Fibroblast of skin of scalp (primary cell): ENCODE measurements around the gene MCTP2.

Experiments
- DNase-seq: peaks from one replicate; pipeline ENCODE4 v3.0.0-alpha.2; 2013

The MCTP2 gene

DNA sequence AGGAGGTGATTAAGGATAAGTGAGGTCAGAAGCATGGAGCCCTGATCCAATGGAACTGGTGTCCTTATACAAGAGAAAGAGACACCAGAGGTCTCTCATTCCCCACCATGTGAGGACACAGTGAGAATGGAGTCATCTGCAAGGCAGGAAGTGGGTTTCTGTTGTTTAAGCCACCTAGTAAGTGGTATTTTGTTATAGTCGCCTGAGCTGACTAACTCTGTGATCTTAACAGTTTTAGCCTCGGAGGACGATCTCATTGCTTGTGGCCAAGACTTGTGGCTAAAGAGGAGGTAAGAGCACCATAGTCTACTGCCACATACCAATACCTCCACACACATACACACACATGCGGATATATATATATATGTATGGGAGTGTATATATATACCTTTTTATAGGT, 73.8 kb downstream of the MCTP2 start:
- DNase-seq = no peak

DNA sequence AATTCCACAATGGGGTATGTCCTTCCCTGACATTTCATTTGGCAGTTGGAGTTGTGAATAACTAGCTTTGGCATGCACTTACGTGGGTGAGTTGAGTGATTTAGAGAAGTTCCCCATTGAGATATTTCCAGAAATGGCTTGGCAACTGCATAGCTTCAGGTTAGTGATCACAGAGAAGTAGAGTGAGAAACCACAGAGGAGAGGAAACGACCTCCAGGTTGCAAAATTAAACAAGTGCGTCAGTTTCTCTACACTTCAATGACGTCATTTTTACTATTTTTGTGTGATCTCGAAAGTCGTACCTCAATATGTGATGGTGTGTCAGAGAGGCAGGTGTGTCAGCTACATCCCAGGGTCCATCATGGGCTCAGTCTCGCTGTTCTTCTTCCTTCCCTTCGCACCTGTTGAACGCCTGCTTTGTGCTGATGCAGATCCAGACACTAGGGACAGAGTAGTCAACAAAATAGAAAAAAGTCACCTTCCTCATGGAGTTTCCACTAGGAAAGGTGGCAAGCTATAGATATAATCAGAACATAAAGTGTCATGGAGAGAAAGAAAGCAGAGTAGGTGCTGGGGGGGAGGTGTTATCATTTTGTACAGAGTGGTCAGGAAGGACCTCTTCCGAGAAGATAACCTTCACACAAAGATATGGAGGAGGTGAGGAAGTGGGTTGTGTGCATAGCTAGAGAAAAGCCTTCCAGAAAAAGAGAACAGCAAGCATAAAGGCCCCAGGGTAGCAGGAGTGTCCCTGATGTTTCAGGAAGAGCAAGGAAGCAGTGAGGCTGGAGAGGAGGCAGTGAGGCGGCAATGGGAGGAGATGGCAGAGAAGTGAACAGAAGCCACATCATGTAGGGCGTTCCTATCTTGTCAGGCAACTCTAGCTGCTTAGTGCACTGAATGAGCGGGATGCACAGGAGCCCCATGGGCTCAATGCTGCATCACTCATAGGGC, 75.6 kb downstream of the MCTP2 start:
- DNase-seq = peak; percentile 20

DNA sequence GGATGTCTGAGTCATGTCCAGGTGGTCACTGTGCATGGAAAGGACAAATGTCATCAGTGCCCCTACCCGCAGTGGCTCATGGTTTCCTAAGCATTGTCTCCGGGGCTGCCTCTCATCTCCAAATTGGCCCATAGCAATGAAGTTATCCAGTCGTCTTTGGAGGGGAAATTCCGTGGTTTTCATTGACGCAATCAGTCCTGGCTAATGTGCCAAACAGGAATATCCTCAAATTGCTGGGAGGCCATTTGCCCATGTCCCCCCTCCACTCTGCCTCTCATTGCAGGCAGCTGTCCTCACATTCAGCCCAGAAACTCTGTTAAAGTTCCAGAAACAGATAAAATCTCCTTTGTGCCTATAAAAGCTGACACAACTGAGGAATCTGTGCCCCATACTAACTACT, 81.6 kb downstream of the MCTP2 start:
- peak; percentile 48 for DNase-seq

DNA sequence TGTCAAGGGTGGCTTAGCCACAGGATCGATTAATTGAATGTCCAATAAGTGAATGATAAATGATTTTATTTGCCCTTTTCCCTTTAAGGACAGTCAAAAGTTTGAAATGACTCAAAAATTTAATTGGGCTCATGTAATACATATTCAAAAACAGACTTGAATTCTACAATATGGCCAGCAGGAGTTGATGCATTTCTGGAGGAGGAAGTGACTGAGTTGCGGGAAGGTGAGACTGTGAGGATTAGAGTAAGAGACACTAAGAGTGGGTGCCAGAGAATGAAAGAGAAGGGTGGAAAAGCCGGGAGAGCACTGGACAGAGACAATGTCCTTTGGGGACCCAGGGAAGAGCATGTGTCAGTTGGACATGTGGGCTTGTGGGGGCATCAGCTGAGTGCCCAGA, 83.3 kb downstream of the MCTP2 start:
- DNase-seq = no peak

DNA sequence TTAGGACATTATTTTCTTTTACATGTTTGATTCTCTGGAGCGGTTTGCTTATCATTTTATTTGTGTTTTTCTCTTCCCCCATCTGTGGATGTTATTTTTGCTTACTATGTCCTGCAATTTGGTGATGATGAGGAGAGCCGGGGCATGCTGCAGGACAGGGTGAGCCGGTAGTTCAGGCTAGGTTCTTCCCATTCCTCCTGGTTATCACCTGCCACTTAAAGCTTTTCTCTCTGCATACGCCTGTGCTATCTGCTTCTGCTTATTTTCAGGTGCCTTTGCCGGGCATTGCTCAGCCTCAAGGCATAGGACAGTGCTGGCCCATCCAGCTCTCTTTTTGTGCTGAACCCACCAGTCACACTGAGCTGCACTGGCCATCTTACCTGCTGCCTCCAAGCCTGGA, 85.8 kb downstream of the MCTP2 start:
- no peak for DNase-seq

DNA sequence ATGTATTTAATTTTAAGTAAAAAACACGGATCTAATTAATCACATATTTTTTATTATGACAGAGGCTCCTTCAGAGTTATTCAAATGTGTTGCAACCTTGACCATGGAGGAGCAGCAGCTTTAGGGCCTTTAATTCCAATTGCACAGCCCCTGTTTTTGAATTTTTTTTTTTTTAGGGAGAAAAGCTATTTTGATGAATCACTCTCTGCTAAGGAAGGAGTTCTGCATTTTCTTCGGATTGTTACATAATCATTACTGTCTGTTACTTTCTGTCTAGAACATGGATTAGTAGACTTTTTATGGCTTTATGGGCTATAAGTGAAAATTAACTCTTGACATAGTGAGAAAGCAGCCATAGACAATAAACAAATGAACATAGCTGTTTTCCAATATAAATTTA, 90.8 kb downstream of the MCTP2 start:
- peak; percentile 19 for DNase-seq

DNA sequence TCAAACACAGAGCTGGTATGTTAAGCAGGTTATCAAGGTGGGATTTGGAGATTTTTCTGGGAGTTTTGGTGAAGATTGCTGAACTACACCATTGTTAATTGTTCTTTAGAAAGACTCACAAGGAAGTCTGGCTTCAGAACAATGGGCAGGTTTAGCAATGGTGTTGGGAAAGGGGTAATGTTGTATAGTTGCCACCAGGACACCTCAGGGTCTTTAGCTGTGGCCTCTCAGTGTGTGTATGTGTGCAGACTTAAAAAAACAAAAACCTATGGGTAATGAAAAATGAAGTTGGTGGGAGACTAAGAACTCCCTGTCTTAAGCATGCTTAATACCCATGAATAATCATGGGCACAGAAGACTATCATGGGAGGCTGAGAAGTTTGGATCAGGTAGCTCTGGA, 91.7 kb downstream of the MCTP2 start:
- DNase-seq = no peak

DNA sequence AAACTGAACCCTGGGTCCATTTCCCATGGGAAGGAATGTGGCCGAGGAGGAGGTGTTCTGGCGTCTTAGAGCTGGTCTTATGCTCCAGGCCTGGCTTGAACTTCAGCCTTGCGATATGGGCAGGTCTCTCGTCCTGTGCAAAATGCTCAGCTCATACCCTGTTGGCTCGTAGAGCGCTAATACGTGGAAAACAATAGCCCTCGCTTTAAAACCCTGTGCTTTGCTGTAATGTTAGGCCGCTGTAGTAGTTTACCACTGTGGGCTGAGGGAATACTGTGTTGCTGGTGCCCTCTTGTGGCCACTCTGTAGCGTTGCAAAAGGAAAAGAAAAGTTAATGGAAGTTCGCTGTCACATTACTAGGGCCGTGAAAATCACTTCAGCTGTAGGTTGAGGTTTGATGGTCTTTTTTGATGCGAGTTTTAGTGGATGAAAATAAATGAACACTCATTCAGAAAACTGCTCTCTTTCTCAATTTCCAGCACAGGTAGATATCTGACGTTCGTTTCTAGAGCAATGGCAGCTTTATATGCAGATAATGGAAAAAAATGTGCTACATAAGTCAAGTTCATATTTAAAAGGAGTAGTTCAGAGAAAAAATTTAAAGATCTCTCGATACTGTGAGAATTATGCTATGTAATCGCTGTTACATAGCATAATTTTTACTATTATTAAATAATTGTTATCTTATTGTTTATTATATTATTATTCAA, 92.9 kb downstream of the MCTP2 start:
- DNase-seq = peak; percentile 59

DNA sequence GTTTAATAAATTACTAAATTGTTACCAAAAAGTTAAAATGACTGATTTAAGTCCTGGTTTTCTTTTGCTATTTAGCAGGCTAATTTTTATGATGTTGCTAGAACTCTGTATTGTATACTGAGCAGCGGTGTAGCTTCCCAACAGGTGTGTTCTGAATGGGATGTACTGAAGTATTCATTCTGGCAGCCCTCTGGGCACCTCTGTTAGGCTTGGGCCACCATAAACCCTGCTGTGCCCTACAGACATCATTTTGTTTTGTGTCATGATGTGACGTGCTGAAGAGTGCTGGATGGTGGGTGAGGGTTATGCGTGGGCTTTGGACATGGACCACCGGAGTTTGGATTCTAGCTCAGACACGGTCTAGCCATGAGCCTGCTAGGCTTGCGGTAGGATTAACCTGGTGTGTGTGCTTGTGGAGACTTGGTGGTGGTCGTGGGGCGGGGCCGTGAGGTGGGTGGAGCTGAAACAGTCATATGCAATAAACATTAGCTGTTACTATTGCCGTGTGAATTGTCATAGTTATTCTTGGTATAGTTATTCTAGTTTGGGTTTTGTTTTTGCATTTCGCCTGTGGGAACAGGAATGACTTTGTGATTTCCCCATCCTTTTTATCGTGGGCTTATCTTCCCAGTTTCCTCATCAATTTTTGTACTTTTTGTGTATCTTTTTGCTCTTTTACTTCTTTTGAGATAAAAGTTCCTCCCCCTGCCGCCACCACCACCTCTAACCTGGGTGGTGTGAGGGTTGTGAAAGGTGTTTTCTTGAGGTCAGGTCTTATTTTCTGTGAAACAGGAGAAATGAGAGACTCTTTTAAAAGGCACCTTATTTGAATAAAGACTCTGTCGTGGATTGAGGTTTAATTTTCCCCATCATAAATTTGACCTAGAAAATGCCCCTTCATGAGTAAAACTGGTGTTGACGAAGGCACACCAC, 93.7 kb downstream of the MCTP2 start:
- DNase-seq = no peak

DNA sequence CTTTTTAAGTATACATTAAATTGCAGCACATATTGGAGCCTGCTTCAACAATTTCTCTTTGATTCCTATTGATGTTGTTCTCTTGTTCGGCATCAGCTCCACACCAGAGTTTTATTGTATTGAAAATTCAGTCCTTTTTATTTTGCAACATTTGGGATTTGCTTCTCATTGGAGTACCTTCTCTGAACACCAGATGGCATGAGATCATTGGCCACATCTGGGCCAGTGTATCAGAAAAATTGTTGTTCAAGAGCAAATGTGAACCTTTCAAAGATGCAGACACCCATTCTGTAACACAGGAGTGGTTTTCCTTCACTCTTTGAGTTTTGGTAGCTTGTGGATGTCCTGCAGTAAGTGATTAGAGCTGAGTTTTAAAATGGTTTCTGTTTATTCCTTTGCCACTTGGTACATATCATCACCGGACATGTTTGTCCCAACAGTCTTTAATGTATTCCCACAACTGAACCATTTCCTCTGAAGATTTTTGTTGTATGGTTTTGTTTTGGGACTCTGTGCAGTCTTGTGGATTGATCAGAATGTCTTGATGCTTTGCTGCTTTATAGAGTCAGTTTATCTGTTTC, 96.1 kb downstream of the MCTP2 start:
- DNase-seq = peak; percentile 40

DNA sequence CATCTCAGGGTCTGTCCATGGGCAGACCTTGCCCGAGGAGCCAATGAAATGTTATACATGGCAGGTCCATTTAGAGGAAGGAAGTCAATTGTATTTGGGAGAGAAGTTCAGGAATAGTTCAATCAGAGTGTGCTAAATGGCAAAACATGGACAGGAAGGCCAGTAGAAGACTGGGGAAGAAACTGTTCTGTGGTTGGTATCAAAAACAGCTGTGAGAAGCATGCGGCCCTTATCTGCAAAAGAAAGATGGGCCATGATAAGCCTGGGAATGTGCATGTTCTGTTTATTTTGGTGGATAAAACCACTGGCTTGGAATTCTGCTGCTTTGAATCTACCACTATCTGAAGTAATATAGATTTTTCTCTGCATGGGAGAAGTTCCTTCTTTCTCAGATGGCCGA, 100.4 kb downstream of the MCTP2 start:
- DNase-seq = no peak

DNA sequence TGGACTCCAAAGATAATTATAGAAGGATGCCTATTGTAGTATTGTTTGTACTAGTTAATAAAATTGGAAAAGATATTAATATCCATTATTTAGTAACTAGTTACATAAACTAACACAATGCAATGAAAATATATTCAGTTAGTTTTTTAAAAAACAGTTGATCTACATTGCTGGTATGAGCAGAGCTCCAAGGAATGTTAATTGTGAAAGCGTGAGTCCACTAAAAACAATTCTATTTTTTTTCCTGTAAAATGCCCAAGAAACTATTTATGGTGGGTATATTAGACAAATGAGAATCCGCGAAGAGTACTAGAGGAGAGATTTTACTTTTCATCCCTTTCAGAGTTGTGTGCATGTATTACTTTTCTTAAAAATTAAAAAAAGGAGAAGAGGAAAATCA, 104.3 kb downstream of the MCTP2 start:
- no peak for DNase-seq

DNA sequence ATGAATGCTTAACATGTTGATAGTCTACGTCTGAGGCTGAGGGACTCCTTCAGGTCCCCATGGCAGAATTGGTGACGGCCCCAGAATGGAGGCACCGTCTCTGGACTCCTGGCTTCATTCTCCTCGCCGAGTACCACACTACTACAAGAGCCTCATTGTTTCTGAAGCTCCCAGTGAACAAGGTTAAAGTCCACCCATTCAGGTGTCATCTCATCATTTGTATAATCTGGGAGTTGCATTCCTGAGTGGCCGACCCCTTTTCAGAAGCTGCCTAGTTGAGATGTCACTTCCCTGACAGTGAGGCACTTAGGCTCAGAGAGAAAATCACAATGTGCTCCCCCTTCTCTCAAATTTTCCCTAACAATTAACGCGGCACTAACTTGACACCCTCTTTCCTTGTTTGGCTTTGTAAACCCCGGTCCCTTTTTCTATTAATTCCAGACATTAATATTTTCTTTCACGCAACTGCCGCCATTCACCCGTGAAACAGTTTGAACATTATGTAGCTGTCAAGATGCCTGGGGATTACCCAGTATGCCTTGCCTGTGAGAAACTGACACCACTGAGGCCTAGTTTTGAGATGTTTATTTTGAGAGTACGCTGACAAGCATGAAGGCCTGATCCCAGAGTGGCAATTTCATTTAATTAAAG, 105.6 kb downstream of the MCTP2 start:
- DNase-seq = no peak

DNA sequence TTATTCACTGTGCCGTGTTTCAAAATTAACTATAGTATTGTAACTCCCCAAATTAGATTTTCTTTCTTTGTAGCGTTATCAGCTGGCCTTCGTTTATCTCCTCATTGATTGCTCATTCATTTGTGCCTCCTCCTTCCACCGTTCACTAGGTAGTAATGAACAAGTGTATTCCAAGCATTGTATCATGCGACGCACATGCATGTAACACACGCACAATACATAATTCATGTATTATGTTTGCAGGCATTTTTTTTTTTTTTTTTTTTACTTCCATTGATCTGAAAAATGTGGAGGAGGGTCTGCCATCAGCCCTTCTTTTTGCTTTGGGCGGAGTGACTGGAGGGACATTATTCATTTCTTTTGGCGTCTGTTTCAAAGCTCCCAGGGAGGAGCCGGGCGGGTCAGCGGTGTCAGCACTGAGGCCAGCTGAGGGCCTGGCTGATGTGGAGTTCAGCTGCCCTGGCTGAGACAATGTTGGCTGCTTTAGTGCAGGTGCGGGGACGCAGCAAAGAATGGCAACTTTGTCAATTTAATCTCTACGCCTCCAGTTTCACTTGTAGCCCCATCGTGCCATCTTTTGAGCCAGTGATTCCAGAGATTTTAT, 107.0 kb downstream of the MCTP2 start:
- no peak for DNase-seq

DNA sequence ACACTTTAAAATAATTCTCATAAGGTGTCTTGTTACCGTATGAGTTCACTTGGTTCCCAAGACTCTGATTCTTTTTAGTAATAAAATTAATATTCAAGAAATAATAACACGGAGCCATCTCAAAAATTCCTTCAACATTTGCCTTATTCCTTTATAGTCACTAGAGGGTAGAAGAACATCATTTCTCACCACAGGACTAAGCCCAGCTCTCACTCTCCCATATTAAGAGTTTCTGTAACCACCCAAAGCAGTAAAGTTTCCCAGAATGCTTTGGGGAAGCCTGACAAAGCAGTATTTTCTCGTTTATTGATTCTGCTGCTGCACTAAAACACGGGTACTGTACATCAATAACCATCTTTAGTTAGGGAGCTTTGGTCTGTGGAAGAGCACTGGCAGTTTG, 114.9 kb downstream of the MCTP2 start:
- DNase-seq = peak; percentile 13

DNA sequence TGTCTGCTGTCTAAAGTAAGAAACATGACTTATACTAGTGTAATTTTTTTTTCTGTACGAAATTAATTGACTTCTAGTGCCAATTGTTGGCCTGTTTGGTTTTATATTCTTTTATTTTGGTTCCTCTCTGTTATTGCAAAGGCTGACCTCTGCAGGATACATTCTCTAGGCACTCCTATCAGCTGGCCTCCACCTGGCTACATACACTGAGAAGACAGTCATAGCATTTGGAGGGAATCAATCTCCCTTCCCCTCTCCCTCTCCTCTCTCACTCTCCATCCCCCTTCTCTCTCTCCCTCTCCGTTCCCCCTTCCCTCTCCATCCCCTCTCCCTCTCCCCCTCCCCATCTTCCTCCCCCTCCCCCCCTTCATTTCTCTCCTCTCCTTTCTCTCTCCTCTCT, 116.7 kb downstream of the MCTP2 start:
- DNase-seq = no peak

DNA sequence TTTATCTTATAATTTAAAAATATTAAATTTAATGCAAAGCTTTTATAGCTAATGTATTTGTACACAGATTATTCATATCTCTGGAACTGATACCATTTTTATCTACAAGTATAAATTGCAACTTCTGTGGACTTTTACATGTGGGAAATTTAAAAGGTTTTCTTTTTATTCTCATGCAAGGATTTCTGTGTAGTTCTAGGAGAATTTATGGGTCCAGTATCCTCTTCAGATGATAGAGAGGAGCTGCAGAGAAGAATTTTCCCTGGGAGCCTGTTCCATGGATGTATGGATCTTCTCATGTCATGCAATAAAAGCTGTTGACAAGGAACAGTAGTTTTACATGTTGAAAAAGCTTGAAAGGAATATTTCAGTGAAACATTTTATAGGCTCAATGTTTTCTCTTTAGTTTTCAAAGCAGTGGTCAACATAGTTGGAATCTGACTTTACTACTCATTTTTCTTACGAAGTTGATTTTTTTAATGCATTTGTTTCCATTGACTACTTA, 119.7 kb downstream of the MCTP2 start:
- DNase-seq = no peak

DNA sequence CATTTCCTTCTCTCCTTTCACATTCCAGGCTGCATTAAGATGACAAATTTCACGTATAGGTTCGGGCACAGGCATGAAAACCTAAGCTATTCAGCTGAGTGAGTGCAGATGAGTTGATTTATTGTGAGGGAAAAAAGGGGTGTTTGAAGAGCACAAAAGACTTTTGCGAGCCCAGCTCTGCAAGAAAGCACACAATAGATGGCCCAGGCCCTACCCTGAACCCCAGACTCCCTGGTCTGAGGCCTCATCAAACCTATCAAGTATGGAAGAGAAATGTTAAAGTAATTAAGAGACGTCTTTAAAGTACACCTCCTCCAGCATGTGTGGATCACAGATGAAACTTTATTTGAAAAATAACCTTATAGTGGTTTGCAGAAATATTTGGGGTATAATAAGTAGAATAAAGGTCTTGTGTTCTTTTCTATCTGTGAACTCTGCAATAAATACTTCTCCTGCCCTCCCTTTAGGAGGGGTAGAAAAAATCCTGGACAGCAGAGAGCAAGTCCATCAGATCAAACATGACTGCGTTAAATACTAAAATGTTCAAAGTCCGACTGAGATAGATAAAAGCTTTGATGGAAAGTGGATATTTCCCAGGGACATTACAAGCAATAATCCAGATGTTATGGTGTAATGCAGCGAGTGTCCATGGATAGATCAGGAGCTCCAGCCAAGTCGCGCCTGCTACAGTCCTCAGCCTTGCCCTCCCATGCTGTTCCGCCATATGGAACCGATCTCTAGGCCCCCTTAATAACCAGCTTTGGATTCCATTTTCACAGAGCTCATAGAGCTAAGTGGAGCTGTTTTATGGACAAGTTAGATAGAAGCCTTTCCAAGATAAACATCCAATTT, 121.5 kb downstream of the MCTP2 start:
- DNase-seq = peak; percentile 11

DNA sequence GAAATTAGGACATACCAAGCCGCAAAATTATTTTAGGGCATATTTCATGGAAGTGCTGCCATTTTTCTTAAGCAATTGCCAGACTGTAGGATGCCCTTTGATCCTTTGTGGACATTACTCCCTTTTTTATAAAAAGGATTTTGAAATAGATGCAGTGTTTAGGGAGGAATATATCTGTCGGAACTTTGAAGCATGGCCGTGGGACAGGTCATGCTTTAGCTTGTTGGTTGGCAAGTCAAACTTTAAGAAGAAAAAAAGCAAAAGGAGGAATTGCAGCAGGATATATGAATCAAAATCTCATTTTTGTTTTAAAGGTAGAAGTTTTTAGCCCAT, 122.1 kb downstream of the MCTP2 start:
- no peak for DNase-seq

DNA sequence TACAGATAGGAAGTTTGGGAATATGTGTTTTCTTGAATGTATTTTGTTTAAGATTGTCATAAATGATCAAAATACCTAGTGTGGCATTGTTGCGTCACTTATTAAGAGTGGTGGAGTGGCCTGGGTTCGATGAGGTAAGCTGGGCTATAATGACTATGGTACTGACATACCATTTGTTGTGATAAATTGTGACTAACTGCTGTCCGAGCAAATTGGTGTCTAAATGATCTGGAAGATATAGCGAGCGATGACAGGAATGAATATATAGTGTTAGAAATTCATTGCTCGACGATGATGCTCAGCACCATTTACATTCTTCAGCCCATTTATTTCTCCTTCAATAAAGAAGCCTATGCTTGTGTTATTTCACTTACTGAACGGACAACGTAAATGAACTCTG, 123.3 kb downstream of the MCTP2 start:
- DNase-seq = no peak
